K562 (cell line): Measurements from ENCODE around the gene CARD11. TPM values are rescaled to one million over a fixed set of nuclear protein-coding genes. Genes with fewer than 3 reads are reported as not detected.
A peak's percentile ranks its signal among the peaks of the same experiment; 100 is the strongest.

Experiments
- ATAC-seq: fragments of 200-7000 bp; cut with Tn5 transposase; 3 replicates; pipeline ENCODE4 v1.9.1; 2020; ENCODE audit warnings: moderate library complexity
- BruUV-seq: library from RNA; stranded (reverse); fragments of 400-500 nt; replicated peaks from 2 replicates; lab custom pipeline; 2021; lab: Mats Ljungman, UMichigan
- CTCF ChIA-PET: fragments of 300-600 bp; formaldehyde crosslinking; extraction: SDS; loops from one replicate; lab custom pipeline; 2021; ENCODE audit warnings: low intra/inter-chr PET ratio; lab: Yijun Ruan, JAX
- POLR2A ChIA-PET: fragments of 300-600, 350-650 bp; sonication (Branson Sonifier 250); formaldehyde crosslinking; extraction: SDS; loops from one replicate; lab custom pipeline; 2021; ENCODE audit warnings: antibody characterized with exemption, inconsistent platforms; lab: Yijun Ruan, JAX
- DNase-seq, 4 experiments: peaks; one replicate each; pipeline versions ENCODE4 v3.0.0 to v3.0.0-alpha.2; 2011 to 2018; ENCODE audit warnings: low spot score in 3 of 4, mixed read lengths in 3 of 4; ENCODE audit errors: extremely low read depth in 1 of 4
- FAIRE-seq: peaks from 2 replicates; lab custom pipeline; 2011; peaks lifted over from hg19 to GRCh38; lab: Jason Lieb, UNC
- H2AFZ ChIP-seq: 2 replicates; pipeline ENCODE4 v1.6.0; 2011; ENCODE audit warnings: low read depth, low read length, control low read depth, inconsistent platforms
- H3K27ac ChIP-seq: fragments of 200-600 bp; 3 replicates; pipeline ENCODE4 v1.8.0; 2011; ENCODE audit warnings: low read depth, mild to moderate bottlenecking, control low read depth, inconsistent platforms, low read length, moderate library complexity, mixed read lengths; ENCODE audit errors: extremely low read depth
- H3K27me3 ChIP-seq, 2 experiments: fragments of 300-600 bp in 1 of 2; 2 replicates in 1 of 2; 3 replicates in 1 of 2; pipeline versions ENCODE4 v1.6.0 to v1.8.0; 2011; ENCODE audit warnings: inconsistent platforms in 2 of 2, low read length in 2 of 2, mild to moderate bottlenecking in 1 of 2, mixed read lengths in 1 of 2, moderate library complexity in 1 of 2; ENCODE audit not compliant: control insufficient read depth in 2 of 2, insufficient read depth in 2 of 2
- H3K36me3 ChIP-seq: fragments of 300-600 bp; 3 replicates; pipeline ENCODE4 v1.8.0; 2011; ENCODE audit warnings: mild to moderate bottlenecking, low read length, inconsistent platforms; ENCODE audit not compliant: control insufficient read depth, insufficient read depth
- H3K4me1 ChIP-seq, 2 experiments: fragments of 200-600 bp in 1 of 2; replicated peaks in 1 of 2; 2 replicates in 1 of 2; 3 replicates in 1 of 2; pipeline versions ENCODE4 v1.5.1 to v1.8.0; 2011; ENCODE audit warnings: inconsistent platforms in 2 of 2, low read length in 2 of 2, mild to moderate bottlenecking in 1 of 2, mixed read lengths in 1 of 2, moderate library complexity in 1 of 2; ENCODE audit not compliant: control insufficient read depth in 2 of 2, insufficient read depth in 2 of 2
- H3K4me2 ChIP-seq: 2 replicates; pipeline ENCODE4 v1.6.1; 2011; ENCODE audit warnings: low read length, control low read depth, inconsistent platforms, mixed read lengths; ENCODE audit not compliant: insufficient read depth
- H3K4me3 ChIP-seq: fragments of 200-600 bp; sonication (generic), shearing (Covaris generic); 2 replicates; pipeline ENCODE4 v1.5.1; 2016; ENCODE audit warnings: control low read depth, inconsistent platforms
- H3K79me2 ChIP-seq: fragments of 200-600 bp; 3 replicates; pipeline ENCODE4 v1.8.0; 2011; ENCODE audit warnings: low read length, inconsistent platforms; ENCODE audit not compliant: control insufficient read depth, insufficient read depth
- H3K9ac ChIP-seq, 2 experiments: 2 replicates each; pipeline versions ENCODE4 v1.6.0 to v1.6.1; 2011; ENCODE audit warnings: low read depth in 2 of 2, low read length in 2 of 2, control low read depth in 1 of 2, inconsistent platforms in 1 of 2, mild to moderate bottlenecking in 1 of 2, mixed read lengths in 1 of 2; ENCODE audit not compliant: insufficient read depth in 1 of 2
- H3K9me1 ChIP-seq: one replicate; pipeline ENCODE4 v1.6.0; 2011; ENCODE audit warnings: inconsistent platforms, mild to moderate bottlenecking, low read length, moderate library complexity; ENCODE audit not compliant: control insufficient read depth, insufficient read depth
- H3K9me3 ChIP-seq: replicated peaks from 2 replicates; pipeline ENCODE4 v1.5.1; 2011; ENCODE audit warnings: low read depth, low read length, inconsistent platforms; ENCODE audit not compliant: control insufficient read depth, insufficient read depth
- H4K20me1 ChIP-seq: replicated peaks from 2 replicates; pipeline ENCODE4 v1.6.1; 2011; ENCODE audit warnings: low read length, inconsistent platforms, mixed read lengths; ENCODE audit not compliant: control insufficient read depth, insufficient read depth
- CBFB ChIP-seq: sonication (generic); formaldehyde crosslinking; IDR thresholded peaks from 2 replicates; pipeline ENCODE4 v1.4.0; 2020; ENCODE audit warnings: mild to moderate bottlenecking, missing genetic modification reagents
- CTCF ChIP-seq, 3 experiments: IDR thresholded peaks in 2 of 3; conservative IDR thresholded peaks in 1 of 3; 2 replicates each; pipeline ENCODE4 v1.5.1; 2011 to 2012; ENCODE audit warnings: low read length in 3 of 3, mild to moderate bottlenecking in 3 of 3, control low read depth in 2 of 3, improper control_type of control experiment in 1 of 3, inconsistent platforms in 1 of 3, low read depth in 1 of 3, mixed read lengths in 1 of 3, moderate library complexity in 1 of 3; ENCODE audit not compliant: insufficient read depth in 2 of 3
- WGBS: fragments of 100-300 bp; shearing (Covaris generic); methylation state at CpG from one replicate; pipeline ENCODE4 v1.1.6; 2016; ENCODE audit warnings: low coverage, mixed read lengths; ENCODE audit not compliant: insufficient coverage; ENCODE audit errors: missing lambda C conversion rate; 5-methylcytosine and 5-hydroxymethylcytosine counted together
- in situ Hi-C: fragments of 300-500 bp; cut with MboI; formaldehyde crosslinking; loops from 4 replicates; pipeline ENCODE4 v1.15.0; 2018; ENCODE audit warnings: inconsistent platforms, mixed read lengths
- intact Hi-C: fragments of 100-400 bp; cut with micrococcal nuclease; formaldehyde crosslinking; loops from 2 replicates; pipeline ENCODE4 v1.14.2; 2022
- polyA plus RNA-seq, 8 experiments: library from polyadenylated mRNA; depleted of rRNA in 4 of 8; stranded (reverse) in 5 of 8; unstranded in 3 of 8; fragments of >200 nt; fragmentation: Nextera tagmentation in 2 of 8; fragmentation: Illumina TruSeq in 1 of 8; extraction: Ambion mirVana in 2 of 8; extraction: Trizol in 1 of 8; gene quantifications; 2 replicates each; pipeline versions ENCODE4 v1.2.1 to v1.2.3, GENCODE V29; 2011 to 2014; ENCODE audit warnings: inconsistent platforms in 1 of 8, missing spikeins in 1 of 8
- total RNA-seq, 7 experiments: library from RNA; depleted of rRNA in 6 of 7; stranded (reverse); fragments of >200 nt in 6 of 7; fragmentation: Illumina TruSeq in 2 of 7; extraction: Trizol in 2 of 7; gene quantifications; 2 replicates each; pipeline versions ENCODE4 v1.2.1 to v1.2.3, GENCODE V29; 2011 to 2021; ENCODE audit warnings: low replicate concordance in 1 of 7

Gene CARD11
- total and polyA plus RNA-seq, 9 of the 15 experiments (the other 6 are each of a cell fraction or from before 2014, with no cell fraction given) = 0.07 to 12.8 (median 5.7) TPM

GRCh38 chr7:2921653-2922347, 121.9 kb downstream of the CARD11 start:
- DNase-seq = no peak
- Histone ChIP-seq H3K36me3 (no peaks in the 10 kb centered on the region), H3K9me3 (0 out of 2 replicates have a peak, but pooled peaks cover 2% of the 10 kb centered on the region), H3K4me3 (no peak overlapping the region), H3K4me2 (no peak overlapping the region), H3K9ac (no peak overlapping the region)
- no peak for FAIRE-seq
- BruUV-seq = no TSS peak
- peak; percentile 19 to 47 (median 33) for TF ChIP-seq CTCF (IDR thresholded peaks at IDR 0.05 in 2 of 3, conservative IDR thresholded peaks at IDR 0.05 in 1 of 3; ENCODE audit: insufficient read depth in 2 of 3, low read depth in 1 of 3, low read length in 3 of 3)
- TF ChIP-seq CBFB (CRISPR knock-in tag) = no peak
- TF ChIP-seq, all 486 proteins: peak for 1
- H3K27ac ChIP-seq = no peak overlapping the region
- no peaks in the 10 kb centered on the region for H3K9me1 ChIP-seq
- in situ Hi-C loops = no loop called here
- no peaks in the 10 kb centered on the region for H3K27me3 ChIP-seq
- H3K79me2 ChIP-seq = no peaks in the 10 kb centered on the region
- POLR2A ChIA-PET = interaction anchor here (0.6 to 1.9 kb wide), 4 partner anchors 7 to 89 kb away, joined by 3 to 6 read pairs (median 4); no protein-coding TSS in a partner anchor
- intact Hi-C loops = no loop called here
- H4K20me1 ChIP-seq = peaks cover 5% of the 10 kb centered on the region; the same call in 1 of the 2 replicates
- ATAC-seq = peak; percentile 54; the same call in 1 of the 3 replicates
- H3K4me1 ChIP-seq = peaks cover 0 to 10% of the 10 kb centered on the region in 2 experiments; a peak in 1 of 5 replicates
- 67% methylated on average over 10 of the region's 13 CpGs for WGBS
- CTCF ChIA-PET = no interaction called here
- H2AFZ ChIP-seq = no peak overlapping the region
